ENCODE results near the gene R3HDM4.
"Not testable (repeated sequence)": the region's sequence is repeated elsewhere in the genome, so short reads cannot be mapped to it uniquely, and the experiment has no call there.

R3HDM4 gene

GRCh38 chr19:913080-913748 is at the start of gene R3HDM4:
TSS of gene R3HDM4 (minus strand) at chr19:913219. CDS start at chr19:913157, 62 bp downstream.
- peak; percentile 40 for DNase-seq

GRCh38 chr19:961866-962620 is 49.0 kb upstream of the R3HDM4 start:
- no peak for DNase-seq

GRCh38 chr19:960601-960938 is 47.6 kb upstream of the R3HDM4 start:
- no peak for DNase-seq

- no peak for DNase-seq
Observed at GRCh38 chr19:960020-960419, 47.0 kb upstream of the R3HDM4 start.

- no peak for DNase-seq
Observed at GRCh38 chr19:958967-959855, 46.2 kb upstream of the R3HDM4 start.

- not testable (repeated sequence) for DNase-seq
Observed at GRCh38 chr19:957578-957977, 44.6 kb upstream of the R3HDM4 start.

GRCh38 chr19:956766-957440 is 43.9 kb upstream of the R3HDM4 start:
- no peak for DNase-seq

- no peak for DNase-seq
Observed at GRCh38 chr19:955803-956765, 43.1 kb upstream of the R3HDM4 start.

GRCh38 chr19:954672-955494 is 41.9 kb upstream of the R3HDM4 start:
- DNase-seq = no peak

GRCh38 chr19:954272-954671 is 41.3 kb upstream of the R3HDM4 start:
- no peak for DNase-seq

GRCh38 chr19:953445-954271 is 40.6 kb upstream of the R3HDM4 start:
- DNase-seq = no peak

GRCh38 chr19:952680-953444 is 39.8 kb upstream of the R3HDM4 start:
- no peak for DNase-seq

GRCh38 chr19:952049-952679 is 39.1 kb upstream of the R3HDM4 start:
- no peak for DNase-seq

GRCh38 chr19:950352-951066 is 37.5 kb upstream of the R3HDM4 start:
- no peak for DNase-seq

GRCh38 chr19:948842-949496 is 36.0 kb upstream of the R3HDM4 start:
- no peak for DNase-seq

GRCh38 chr19:947707-948539 is 34.9 kb upstream of the R3HDM4 start:
- no peak for DNase-seq
